SH-SY5Y (cell line): Measurements from ENCODE around the gene PXYLP1.

Source experiments
- GATA2 ChIP-seq: IDR thresholded peaks from 2 replicates; pipeline ENCODE4 v1.6.1; 2011; ENCODE audit warnings: mild to moderate bottlenecking, low read depth, low read length
- GATA3 ChIP-seq: IDR thresholded peaks from 2 replicates; pipeline ENCODE4 v1.6.1; 2011; ENCODE audit warnings: low read depth, mild to moderate bottlenecking, low read length, moderate library complexity

DNA sequence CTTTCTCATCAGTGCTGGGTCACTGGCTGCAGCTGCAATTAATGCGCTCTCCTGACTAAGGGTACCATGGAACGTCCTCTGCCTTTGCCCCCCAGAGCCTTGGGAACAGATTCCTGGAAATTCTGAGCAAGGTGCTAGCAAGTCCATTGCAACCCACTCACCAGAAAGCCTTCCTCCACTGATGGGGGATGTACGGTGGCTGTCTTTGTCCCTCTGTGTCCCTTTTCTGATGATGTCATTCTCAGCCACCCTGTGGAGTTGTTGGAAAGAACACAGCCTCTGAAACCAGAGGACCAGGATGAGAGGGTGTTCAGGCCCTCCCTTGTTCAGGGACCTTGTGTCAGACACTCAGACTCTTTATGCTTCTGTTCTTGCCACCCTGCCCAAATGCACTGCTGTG is 98.6 kb downstream of the PXYLP1 start:
- TF ChIP-seq GATA3 (no peak), GATA2 (no peak)
